Stimulated activated memory B cell treated with anti-CD40 and anti-IgM and Interleukin-4, amounts not matched to agents 10 μg/mL and 1 μg/mL and 100 μg/mL, for 72 hours (primary cell): Measurements from ENCODE around the gene FHL1.
"Not testable (repeated sequence)": the region's sequence is repeated elsewhere in the genome, so short reads cannot be mapped to it uniquely, and the experiment has no call there.

Experiments used
- ATAC-seq: fragments of 150-1000 bp; cut with Tn5 transposase; 2 replicates; pipeline ENCODE4 v1.10.0; 2021
- H3K27ac Mint-ChIP-seq: one replicate; pipeline ENCODE4 v1.8.0; 2022; ENCODE audit warnings: mild to moderate bottlenecking, mixed read lengths
- H3K27me3 Mint-ChIP-seq: one replicate; pipeline ENCODE4 v1.8.0; 2022; ENCODE audit warnings: mixed read lengths
- H3K36me3 Mint-ChIP-seq: one replicate; pipeline ENCODE4 v1.8.0; 2022; ENCODE audit warnings: mixed read lengths
- H3K4me1 Mint-ChIP-seq: one replicate; pipeline ENCODE4 v1.8.0; 2022; ENCODE audit warnings: mixed read lengths
- H3K4me3 Mint-ChIP-seq: one replicate; pipeline ENCODE4 v1.8.0; 2022; ENCODE audit warnings: mild to moderate bottlenecking, moderate library complexity, mixed read lengths
- H3K9me3 Mint-ChIP-seq: one replicate; pipeline ENCODE4 v1.8.0; 2022; ENCODE audit warnings: mixed read lengths

FHL1 gene

DNA sequence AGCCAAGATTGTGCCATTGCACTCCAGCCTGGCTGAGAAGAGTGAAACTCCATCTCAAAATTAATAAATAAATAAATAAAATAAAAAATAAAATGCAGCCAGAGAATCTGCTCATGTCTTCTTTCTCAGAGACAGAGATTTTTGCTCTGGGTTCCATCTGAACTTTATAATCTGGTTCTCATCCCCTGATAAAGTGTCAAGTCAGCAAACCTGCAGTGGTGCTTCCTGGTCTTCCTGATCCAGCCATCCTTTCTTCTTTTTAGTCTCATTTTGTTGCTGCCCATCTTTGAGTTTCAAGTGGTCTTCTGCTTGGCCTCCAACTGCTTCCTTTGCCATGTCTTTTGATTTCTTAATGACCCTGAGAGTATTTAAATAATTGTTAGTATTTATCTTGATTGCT, 79.7 kb downstream of the FHL1 start:
- ATAC-seq = no peak
- peaks cover 23% of the 10 kb centered on the region for H3K36me3 Mint-ChIP-seq
- no peak overlapping the region for H3K27ac Mint-ChIP-seq
- H3K27me3 Mint-ChIP-seq = no peaks in the 10 kb centered on the region
- no peaks in the 10 kb centered on the region for H3K9me3 Mint-ChIP-seq
- H3K4me3 Mint-ChIP-seq = no peak overlapping the region
- H3K4me1 Mint-ChIP-seq = peaks cover 13% of the 10 kb centered on the region

DNA sequence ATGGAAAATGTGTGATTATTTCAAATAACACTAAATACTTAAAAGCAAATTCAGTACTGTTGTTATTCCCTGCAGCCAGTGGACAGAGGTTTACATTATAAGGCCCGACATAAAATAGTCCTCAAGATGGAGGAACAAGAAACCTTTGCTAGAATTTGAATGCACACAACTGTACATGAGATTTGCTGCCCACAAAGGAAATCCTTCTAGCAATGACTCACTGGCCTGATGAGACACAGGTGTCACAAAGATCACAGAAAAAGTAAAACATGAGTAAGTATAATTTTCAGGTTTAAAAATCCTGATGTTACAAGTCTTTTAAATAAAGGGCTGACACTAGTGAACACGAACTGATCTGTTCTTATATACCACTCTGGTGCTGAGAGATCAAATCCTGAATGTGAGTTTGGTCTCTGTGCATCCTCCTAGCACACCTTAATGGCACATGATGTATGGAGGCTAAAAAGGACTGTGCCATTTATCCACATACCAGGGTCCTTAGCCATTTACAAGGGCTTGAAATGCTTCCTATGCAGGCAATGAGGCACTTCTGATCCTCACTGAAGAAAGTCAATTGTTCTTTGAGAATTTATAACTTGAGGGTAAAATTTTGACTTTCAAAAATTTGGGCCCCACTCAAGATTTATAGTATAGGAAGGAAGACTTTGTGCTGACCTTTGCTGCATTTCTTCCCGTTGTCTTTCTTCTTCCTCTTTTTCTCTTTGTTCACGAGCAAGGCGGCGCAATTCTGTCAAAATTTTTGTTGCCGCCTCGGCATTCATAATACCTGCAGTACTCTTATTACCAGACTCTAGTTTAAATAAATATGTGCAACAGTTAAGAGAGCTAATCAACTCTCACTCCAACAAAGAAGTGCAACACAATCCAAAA, 80.9 kb downstream of the FHL1 start:
- Mint-ChIP-seq H3K36me3 (peaks cover 25% of the 10 kb centered on the region), H3K27me3 (no peaks in the 10 kb centered on the region)
- no peak for ATAC-seq

DNA sequence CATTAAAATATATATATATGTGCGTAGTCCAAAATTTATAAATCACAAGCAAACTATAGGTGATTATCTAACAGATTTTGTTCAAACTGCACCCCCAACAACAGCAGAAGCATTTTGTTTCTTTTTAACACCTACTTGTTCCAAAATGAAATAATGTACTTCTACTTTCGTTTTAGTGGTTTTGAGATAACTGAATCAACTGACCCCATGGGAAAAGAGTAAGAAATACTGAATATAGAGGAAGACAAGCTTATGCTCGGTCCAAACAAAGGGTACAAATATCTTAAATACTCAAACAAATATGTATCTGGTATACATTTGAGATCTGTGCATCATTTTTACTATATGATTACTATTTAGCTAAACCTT, 81.5 kb downstream of the FHL1 start:
- ATAC-seq = no peak
- H3K9me3 Mint-ChIP-seq = no peaks in the 10 kb centered on the region
- peaks cover 13% of the 10 kb centered on the region for H3K4me1 Mint-ChIP-seq
- H3K27me3 Mint-ChIP-seq = no peaks in the 10 kb centered on the region
- H3K36me3 Mint-ChIP-seq = peaks cover 28% of the 10 kb centered on the region
- H3K27ac Mint-ChIP-seq = peak overlapping the region; percentile 70
- peak overlapping the region; percentile 23 for H3K4me3 Mint-ChIP-seq

More for the DNA sequence above, 80.9 kb downstream of the FHL1 start:
- no peak overlapping the region for H3K4me3 Mint-ChIP-seq
- H3K9me3 Mint-ChIP-seq = no peaks in the 10 kb centered on the region
- H3K4me1 Mint-ChIP-seq = peaks cover 13% of the 10 kb centered on the region
- H3K27ac Mint-ChIP-seq = peak overlapping the region; percentile 70

DNA sequence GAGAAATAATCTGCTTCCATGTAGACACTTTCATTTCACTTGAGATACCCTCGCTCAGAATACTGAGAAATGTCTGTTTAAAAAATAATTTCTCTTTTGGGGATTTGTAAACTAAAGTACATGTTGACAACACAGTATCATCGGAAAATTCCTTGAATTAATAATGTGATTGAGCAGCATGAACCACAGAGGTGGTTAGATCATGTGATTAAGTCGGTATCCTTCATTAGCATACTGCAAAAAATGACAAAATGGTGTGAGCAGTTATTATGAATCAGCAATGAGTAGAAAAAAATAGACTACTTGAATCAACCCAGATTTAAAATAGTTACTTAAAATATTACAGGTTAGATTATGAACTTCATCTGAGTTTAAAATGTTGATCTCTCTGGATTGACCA, 89.7 kb downstream of the FHL1 start:
- no peak for ATAC-seq
- H3K27me3 Mint-ChIP-seq = no peaks in the 10 kb centered on the region
- peaks cover 27% of the 10 kb centered on the region for H3K36me3 Mint-ChIP-seq
- no peaks in the 10 kb centered on the region for H3K9me3 Mint-ChIP-seq
- no peaks in the 10 kb centered on the region for H3K4me1 Mint-ChIP-seq
- no peak overlapping the region for H3K27ac Mint-ChIP-seq
- no peak overlapping the region for H3K4me3 Mint-ChIP-seq

DNA sequence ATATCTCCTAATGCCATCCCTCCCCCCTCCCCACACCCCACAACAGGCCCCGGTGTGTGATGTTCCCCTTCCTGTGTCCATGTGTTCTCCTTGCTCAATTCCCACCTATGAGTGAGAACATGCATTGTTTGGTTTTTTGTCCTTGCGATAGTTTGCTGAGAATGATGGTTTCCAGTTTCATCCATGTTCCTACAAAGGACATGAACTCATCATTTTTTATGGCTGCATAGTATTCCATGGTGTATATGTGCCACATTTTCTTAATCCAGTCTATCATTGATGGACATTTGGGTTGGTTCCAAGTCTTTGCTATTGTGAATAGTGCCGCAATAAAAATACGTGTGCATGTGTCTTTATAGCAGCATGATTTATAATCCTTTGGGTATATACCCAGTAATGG, 90.5 kb downstream of the FHL1 start:
- H3K36me3 Mint-ChIP-seq = peaks cover 32% of the 10 kb centered on the region
- H3K27me3 Mint-ChIP-seq, H3K9me3 Mint-ChIP-seq, H3K4me3 Mint-ChIP-seq, ATAC-seq, H3K4me1 Mint-ChIP-seq, H3K27ac Mint-ChIP-seq: not testable (repeated sequence)

DNA sequence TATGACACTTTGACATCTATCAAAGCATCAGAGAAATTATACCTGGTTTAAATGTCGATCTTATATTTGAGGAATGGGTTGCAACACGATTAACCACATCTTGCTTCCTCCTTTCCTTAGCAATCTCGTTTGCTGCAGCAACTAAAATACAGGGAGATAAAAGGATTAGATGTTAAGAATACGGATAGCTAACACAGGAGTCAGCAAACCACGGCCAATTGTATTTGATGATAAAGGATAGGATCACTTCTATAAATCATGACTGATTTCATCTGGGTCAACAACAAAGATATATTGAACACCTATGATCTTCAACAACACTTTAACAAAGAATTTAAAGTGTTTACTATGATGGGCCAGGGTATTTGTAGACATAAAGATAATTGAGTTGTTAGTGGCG, 98.9 kb downstream of the FHL1 start:
- H3K36me3 Mint-ChIP-seq = peaks cover 25% of the 10 kb centered on the region
- no peak overlapping the region for H3K4me3 Mint-ChIP-seq
- no peak for ATAC-seq
- no peaks in the 10 kb centered on the region for H3K27me3 Mint-ChIP-seq
- no peak overlapping the region for H3K27ac Mint-ChIP-seq
- H3K4me1 Mint-ChIP-seq = peaks cover 10% of the 10 kb centered on the region
- no peaks in the 10 kb centered on the region for H3K9me3 Mint-ChIP-seq

DNA sequence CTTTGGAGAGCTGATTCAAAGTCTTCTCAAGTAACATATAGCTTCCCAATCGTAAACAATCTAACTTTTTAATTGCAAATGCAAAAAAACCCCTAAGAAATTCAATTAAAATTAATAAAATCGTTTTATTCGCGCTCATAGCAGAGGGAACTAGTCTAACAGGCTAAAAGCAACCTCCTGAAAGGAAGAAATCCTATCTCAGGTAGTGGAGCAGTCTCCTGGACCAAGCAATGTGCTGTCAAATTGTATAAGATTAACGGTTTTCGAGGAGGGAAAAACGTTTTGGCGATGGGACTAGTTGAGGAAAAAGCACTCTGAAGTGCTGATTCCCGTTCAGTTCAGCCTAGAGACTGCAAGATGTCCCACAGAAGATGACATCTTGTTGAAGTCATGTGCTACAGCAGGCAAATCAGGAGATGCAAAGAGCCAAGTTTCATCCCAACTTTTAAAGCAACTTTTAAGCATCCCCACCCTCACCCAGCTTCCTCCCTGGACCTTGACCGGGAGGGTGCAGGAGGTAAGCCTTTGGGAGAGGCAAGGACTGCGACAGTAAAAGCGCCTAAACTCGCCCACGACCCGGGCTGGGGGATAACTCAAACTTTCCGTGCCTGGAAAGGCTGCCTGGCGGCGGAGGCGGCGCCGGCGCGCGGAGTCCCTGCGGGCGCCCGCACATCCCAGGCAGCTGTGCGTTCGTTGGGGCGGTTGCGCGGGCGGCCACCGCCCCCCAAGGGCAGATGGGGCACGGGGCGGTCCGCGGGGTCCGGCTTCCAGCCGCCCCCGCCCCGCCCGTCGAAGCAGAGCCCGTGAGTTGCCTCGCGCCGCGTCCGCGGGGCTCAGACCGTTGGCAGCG, 103.1 kb downstream of the FHL1 start:
- peaks cover 12% of the 10 kb centered on the region for H3K4me1 Mint-ChIP-seq
- ATAC-seq = peak; percentile 66
- peak overlapping the region; percentile 89 for H3K4me3 Mint-ChIP-seq
- H3K9me3 Mint-ChIP-seq = no peaks in the 10 kb centered on the region
- no peaks in the 10 kb centered on the region for H3K27me3 Mint-ChIP-seq
- H3K36me3 Mint-ChIP-seq = no peaks in the 10 kb centered on the region
- no peak overlapping the region for H3K27ac Mint-ChIP-seq

DNA sequence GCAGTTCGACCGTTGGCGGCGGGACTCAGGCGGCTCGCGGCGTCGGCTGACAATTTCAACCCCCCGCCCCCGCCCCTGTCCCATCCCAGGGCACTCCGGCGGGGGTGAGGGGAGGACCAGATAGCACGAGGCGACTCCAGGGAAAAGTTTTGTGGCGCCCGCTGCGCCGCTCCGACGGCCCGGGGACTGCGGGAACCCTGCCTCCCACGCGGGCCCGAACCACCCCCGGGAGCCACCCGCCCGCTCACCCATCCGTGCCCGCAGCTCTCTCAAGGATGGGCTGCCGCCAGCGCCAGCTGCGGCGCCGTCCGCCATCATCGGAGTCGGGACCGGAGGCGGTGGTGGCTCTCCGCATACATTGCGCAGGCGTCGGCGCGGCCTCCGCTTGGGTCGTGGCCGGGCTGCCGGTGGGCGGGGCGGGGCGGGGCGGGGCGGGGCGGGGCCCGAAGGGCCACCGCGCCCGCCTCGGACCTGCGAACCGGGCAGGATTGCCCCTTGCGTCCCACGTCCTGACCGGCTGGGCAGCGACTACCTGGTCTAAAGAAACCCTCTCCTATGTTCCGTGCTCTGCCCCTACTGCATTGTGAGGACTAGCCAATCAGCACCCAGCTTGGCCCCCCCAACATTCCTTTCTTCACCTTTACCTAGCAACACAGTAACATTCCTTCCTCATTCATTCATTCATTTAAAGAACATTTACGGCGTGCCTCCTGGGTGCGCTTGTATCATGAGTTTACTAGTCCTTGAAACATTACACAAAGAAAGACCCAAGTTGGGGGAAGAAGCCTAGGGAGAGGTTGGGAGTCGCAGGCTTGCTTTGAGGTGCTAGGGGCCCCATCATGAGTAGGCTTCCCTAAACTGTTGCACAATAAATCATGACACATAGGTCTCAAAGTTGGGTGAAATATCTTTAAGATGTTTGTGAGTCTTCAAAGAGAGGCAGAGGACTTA, 104.0 kb downstream of the FHL1 start, which contains the start of gene MAP7D3:
TSS of gene MAP7D3 (minus strand) at position 360 of the 951 bp plus-strand sequence. CDS start at position 318, 42 bp downstream.
- H3K27me3 Mint-ChIP-seq = no peaks in the 10 kb centered on the region
- peak; percentile 95 for ATAC-seq
- peak within 1 kb of the TSS; percentile 89 for H3K4me3 Mint-ChIP-seq
- no peaks in the 10 kb centered on the region for H3K9me3 Mint-ChIP-seq
- H3K27ac Mint-ChIP-seq = peak within 1 kb of the TSS; percentile 74
- H3K4me1 Mint-ChIP-seq = peaks cover 19% of the 10 kb centered on the region
- H3K36me3 Mint-ChIP-seq = no peaks in the 10 kb centered on the region

DNA sequence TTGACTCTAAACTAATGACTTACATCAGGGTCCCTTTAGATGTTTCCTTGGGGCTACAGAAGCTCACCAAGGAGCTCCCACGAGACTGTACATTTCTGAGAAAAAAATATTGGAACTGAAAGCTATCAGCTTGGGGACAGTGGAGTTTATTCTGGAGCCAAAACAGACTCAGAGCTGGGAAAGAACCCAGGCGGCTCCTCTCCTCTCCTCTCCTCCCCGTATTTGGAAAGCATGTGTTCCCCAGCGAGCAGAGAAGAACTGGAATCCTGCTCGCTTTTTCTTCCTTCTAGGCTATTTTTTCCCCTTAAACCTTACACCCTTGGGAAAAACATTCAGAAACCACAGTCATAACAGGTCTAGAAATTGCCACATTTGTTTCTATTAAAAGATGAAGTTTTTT, 108.2 kb downstream of the FHL1 start:
- H3K4me3 Mint-ChIP-seq = no peak overlapping the region
- no peak for ATAC-seq
- no peaks in the 10 kb centered on the region for H3K27me3 Mint-ChIP-seq
- H3K4me1 Mint-ChIP-seq = peaks cover 15% of the 10 kb centered on the region
- no peaks in the 10 kb centered on the region for H3K36me3 Mint-ChIP-seq
- H3K27ac Mint-ChIP-seq = no peak overlapping the region
- no peaks in the 10 kb centered on the region for H3K9me3 Mint-ChIP-seq

DNA sequence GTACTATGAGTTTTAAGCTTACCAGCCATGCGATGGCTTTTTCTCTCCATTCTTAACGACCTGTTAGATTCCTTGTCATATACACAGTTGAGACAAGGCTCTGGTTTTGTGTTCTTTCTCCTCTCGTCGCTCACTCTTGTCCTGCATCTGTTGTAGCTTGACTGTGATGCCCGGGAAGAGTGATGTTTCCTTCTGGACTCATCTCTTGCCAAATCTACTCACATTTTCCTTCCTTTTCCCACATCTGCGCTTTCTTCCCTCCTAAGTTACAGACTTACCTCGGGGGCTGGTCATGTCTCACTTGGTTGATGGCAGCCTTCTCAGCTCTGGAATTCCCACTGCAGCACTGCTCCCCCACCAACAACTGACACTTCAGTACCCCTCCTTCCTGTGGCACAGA, 108.7 kb downstream of the FHL1 start:
- no peaks in the 10 kb centered on the region for H3K9me3 Mint-ChIP-seq
- ATAC-seq = no peak
- no peak overlapping the region for H3K4me3 Mint-ChIP-seq
- peaks cover 15% of the 10 kb centered on the region for H3K4me1 Mint-ChIP-seq
- no peaks in the 10 kb centered on the region for H3K36me3 Mint-ChIP-seq
- H3K27ac Mint-ChIP-seq = no peak overlapping the region
- no peaks in the 10 kb centered on the region for H3K27me3 Mint-ChIP-seq

DNA sequence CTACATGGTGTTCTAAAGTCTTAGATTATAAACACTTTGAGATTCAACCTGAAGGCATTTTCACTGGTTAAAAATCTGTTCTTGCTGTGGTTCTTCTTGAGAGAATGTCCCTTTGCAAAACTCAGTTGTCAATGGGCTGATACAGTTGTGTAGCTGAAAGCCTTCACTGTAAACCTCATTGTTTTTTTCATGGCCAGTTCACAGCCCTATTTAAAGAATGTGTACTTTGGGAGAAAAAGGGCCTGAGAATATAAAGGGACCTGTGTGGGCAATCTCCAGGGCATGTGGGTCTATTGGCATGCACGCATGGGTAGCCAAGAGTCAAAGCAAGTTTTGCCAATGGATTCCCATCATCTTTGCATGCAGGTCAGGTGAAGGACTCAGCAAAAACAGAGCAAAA, 111.6 kb downstream of the FHL1 start:
- Mint-ChIP-seq H3K27ac (no peak overlapping the region), H3K27me3 (no peaks in the 10 kb centered on the region), H3K9me3 (no peaks in the 10 kb centered on the region), H3K36me3 (no peaks in the 10 kb centered on the region), H3K4me3 (no peak overlapping the region), H3K4me1 (peaks cover 7% of the 10 kb centered on the region)
- no peak for ATAC-seq

DNA sequence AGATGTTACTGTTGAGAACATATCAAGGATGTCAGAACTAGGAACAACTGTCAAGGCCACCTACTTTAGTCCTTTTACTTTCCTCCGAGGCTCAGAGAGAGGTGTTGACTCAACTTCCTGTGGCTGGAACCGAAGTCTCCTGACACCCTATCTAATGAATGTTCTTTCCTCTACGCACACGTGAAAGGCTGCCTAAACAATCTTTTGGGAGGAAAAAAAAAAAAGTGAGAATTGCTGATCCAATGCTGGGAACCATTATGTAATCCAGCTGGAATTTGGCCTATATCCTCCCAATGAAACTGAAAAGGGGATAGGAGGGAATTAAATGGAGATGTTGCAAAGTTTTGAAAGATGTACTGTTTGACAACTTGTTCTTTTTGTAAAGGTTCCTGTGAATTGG, 112.2 kb downstream of the FHL1 start:
- Mint-ChIP-seq H3K4me3 (no peak overlapping the region), H3K27ac (no peak overlapping the region), H3K36me3 (no peaks in the 10 kb centered on the region), H3K9me3 (no peaks in the 10 kb centered on the region), H3K27me3 (no peaks in the 10 kb centered on the region), H3K4me1 (peaks cover 7% of the 10 kb centered on the region)
- no peak for ATAC-seq

DNA sequence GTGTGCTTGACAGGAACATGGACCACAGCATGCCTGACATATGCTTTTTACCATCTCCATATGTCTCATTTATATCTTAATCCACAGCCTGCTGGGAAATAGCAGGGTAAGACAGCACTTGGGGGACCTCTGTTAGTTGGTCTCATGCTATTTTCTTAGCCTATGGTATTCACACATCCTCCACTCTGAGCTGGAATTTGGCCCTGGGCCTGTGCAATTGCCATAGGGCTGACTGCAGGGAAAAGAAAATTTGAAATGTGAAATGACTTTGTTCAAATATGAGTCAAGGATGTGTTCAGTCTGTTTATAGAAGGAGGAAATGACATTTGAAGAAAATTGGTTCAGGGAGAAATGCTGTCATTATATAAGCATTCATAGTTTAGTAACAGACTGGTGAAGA, 113.4 kb downstream of the FHL1 start:
- Mint-ChIP-seq H3K4me3 (no peak overlapping the region), H3K9me3 (no peaks in the 10 kb centered on the region), H3K36me3 (no peaks in the 10 kb centered on the region), H3K4me1 (peaks cover 6% of the 10 kb centered on the region), H3K27me3 (no peaks in the 10 kb centered on the region), H3K27ac (no peak overlapping the region)
- ATAC-seq = no peak
